ENCODE measurements around the gene BNC2.

The BNC2 gene

GRCh38 chr9:16509997-16510396 lies 360.5 kb downstream of the BNC2 start:
- TF ChIP-seq POLR2AphosphoS5 (IDR thresholded peaks at IDR 0.05; ENCODE audit: low read depth) (no peak), CTCF (IDR thresholded peaks at IDR 0.05; ENCODE audit: insufficient read depth, low read length) (no peak), REST (IDR thresholded peaks at IDR 0.05; ENCODE audit: insufficient replicate concordance, low read depth) (no peak), GABPA (IDR thresholded peaks at IDR 0.05; ENCODE audit: low read depth) (no peak), SPI1 (IDR thresholded peaks at IDR 0.05; ENCODE audit: borderline replicate concordance, low read depth) (no peak)
- no peak overlapping the region for H3K4me3 ChIP-seq (replicated peaks; ENCODE audit: insufficient read depth, low read length)
- no peak for DNase-seq (ENCODE audit: low read depth in 1 of 2, low spot score in 1 of 2)
- H3K27ac ChIP-seq (replicated peaks): no peak overlapping the region
- H3K27me3 ChIP-seq (ENCODE audit: insufficient read depth, poor library complexity, severe bottlenecking): no peaks in the 10 kb centered on the region

- Histone ChIP-seq H3K27ac (replicated peaks) (no peak overlapping the region), H3K27me3 (ENCODE audit: insufficient read depth, poor library complexity, severe bottlenecking) (no peaks in the 10 kb centered on the region), H3K4me3 (replicated peaks; ENCODE audit: insufficient read depth, low read length) (no peak overlapping the region)
- no peak for TF ChIP-seq SPI1 (IDR thresholded peaks at IDR 0.05; ENCODE audit: borderline replicate concordance, low read depth)
- no peak for TF ChIP-seq CTCF (IDR thresholded peaks at IDR 0.05; ENCODE audit: insufficient read depth, low read length)
- TF ChIP-seq POLR2AphosphoS5 (IDR thresholded peaks at IDR 0.05; ENCODE audit: low read depth): no peak
- no peak for TF ChIP-seq GABPA (IDR thresholded peaks at IDR 0.05; ENCODE audit: low read depth)
- TF ChIP-seq REST (IDR thresholded peaks at IDR 0.05; ENCODE audit: insufficient replicate concordance, low read depth): no peak
- no peak for DNase-seq (ENCODE audit: low read depth in 1 of 2, low spot score in 1 of 2)
Measured at GRCh38 chr9:16505199-16505598, 365.3 kb downstream of the BNC2 start.

- Histone ChIP-seq H3K27me3 (ENCODE audit: insufficient read depth, poor library complexity, severe bottlenecking) (no peaks in the 10 kb centered on the region), H3K27ac (replicated peaks) (no peak overlapping the region), H3K4me3 (replicated peaks; ENCODE audit: insufficient read depth, low read length) (no peak overlapping the region)
- no peak for DNase-seq (ENCODE audit: low read depth in 1 of 2, low spot score in 1 of 2)
- TF ChIP-seq SPI1 (IDR thresholded peaks at IDR 0.05; ENCODE audit: borderline replicate concordance, low read depth): no peak
- no peak for TF ChIP-seq POLR2AphosphoS5 (IDR thresholded peaks at IDR 0.05; ENCODE audit: low read depth)
- no peak for TF ChIP-seq REST (IDR thresholded peaks at IDR 0.05; ENCODE audit: insufficient replicate concordance, low read depth)
- TF ChIP-seq CTCF (IDR thresholded peaks at IDR 0.05; ENCODE audit: insufficient read depth, low read length): no peak
- TF ChIP-seq GABPA (IDR thresholded peaks at IDR 0.05; ENCODE audit: low read depth): no peak
Measured at GRCh38 chr9:16501726-16502125, 368.7 kb downstream of the BNC2 start.
